ENCODE data around the gene ELOVL1. TPM values are rescaled to one million over a fixed set of nuclear protein-coding genes. Genes with fewer than 3 reads are reported as not detected.
A peak's percentile ranks its signal among the peaks of the same experiment; 100 is the strongest.

ELOVL1 gene
- total and polyA plus RNA-seq, 8 donors, result 64.9 to 144 (median 80.8) TPM

- H3K9me3 ChIP-seq, result no peaks in the 10 kb centered on the region
- DNase-seq (no peak), ATAC-seq (no peak)
- peak overlapping the region in 1 of 2 donors; percentile 81 for H3K27ac ChIP-seq
- peaks cover 16 to 43% of the 10 kb centered on the region in 2 donors for H3K36me3 ChIP-seq
- TF ChIP-seq CTCF (IDR thresholded peaks at IDR 0.05), result no peak
- H3K4me1 ChIP-seq, result peaks cover 14 to 37% of the 10 kb centered on the region in 2 donors
- peak overlapping the region; percentile 78 to 89 for H3K4me3 ChIP-seq
- H3K27me3 ChIP-seq, result no peaks in the 10 kb centered on the region
- intact Hi-C loops (cut with DNase I), result loop anchor here in 1 of 2 donors (10.0 kb wide), 1 partner anchor 154 kb away; no protein-coding TSS in a partner anchor
Measured at GRCh38 chr1:43388613-43389012, 20.8 kb upstream of the ELOVL1 start.

GRCh38 chr1:43387976-43388599 lies 20.3 kb upstream of the ELOVL1 start:
- H3K9me3 ChIP-seq, result no peaks in the 10 kb centered on the region
- TF ChIP-seq CTCF (IDR thresholded peaks at IDR 0.05), result no peak
- peaks cover 14 to 37% of the 10 kb centered on the region in 2 donors for H3K4me1 ChIP-seq
- peak overlapping the region in 1 of 2 donors; percentile 81 for H3K27ac ChIP-seq
- intact Hi-C loops (cut with DNase I), result loop anchor here in 1 of 2 donors (10.0 kb wide), 1 partner anchor 153 kb away; no protein-coding TSS in a partner anchor
- ATAC-seq, result no peak
- H3K4me3 ChIP-seq, result peak overlapping the region; percentile 78 to 89
- H3K36me3 ChIP-seq, result peaks cover 16 to 48% of the 10 kb centered on the region in 2 donors
- no peak for DNase-seq
- H3K27me3 ChIP-seq, result no peaks in the 10 kb centered on the region

GRCh38 chr1:43386676-43387075 lies 18.9 kb upstream of the ELOVL1 start:
- DNase-seq (no peak), ATAC-seq (no peak)
- intact Hi-C loops (cut with DNase I), result loop anchor here in 1 of 2 donors (10.0 kb wide), 1 partner anchor 152 kb away; no protein-coding TSS in a partner anchor
- H3K4me3 ChIP-seq, result no peak overlapping the region
- no peaks in the 10 kb centered on the region for H3K27me3 ChIP-seq
- no peak overlapping the region for H3K27ac ChIP-seq
- H3K9me3 ChIP-seq, result no peaks in the 10 kb centered on the region
- no peak for TF ChIP-seq CTCF (IDR thresholded peaks at IDR 0.05)
- peaks cover 16 to 63% of the 10 kb centered on the region in 2 donors for H3K36me3 ChIP-seq
- H3K4me1 ChIP-seq, result peaks cover 14 to 48% of the 10 kb centered on the region in 2 donors

- Histone ChIP-seq H3K9me3 (no peaks in the 10 kb centered on the region), H3K4me3 (no peak overlapping the region), H3K36me3 (peaks cover 16 to 82% of the 10 kb centered on the region in 2 donors), H3K4me1 (peaks cover 7 to 42% of the 10 kb centered on the region in 2 donors), H3K27me3 (no peaks in the 10 kb centered on the region), H3K27ac (no peak overlapping the region)
- DNase-seq (no peak), ATAC-seq (no peak)
- TF ChIP-seq CTCF (IDR thresholded peaks at IDR 0.05), result no peak
- intact Hi-C loops (cut with DNase I), result loop anchor here in 1 of 2 donors (10.0 kb wide), 1 partner anchor 149 kb away; no protein-coding TSS in a partner anchor
Measured at GRCh38 chr1:43383449-43383848, 15.6 kb upstream of the ELOVL1 start.

- Histone ChIP-seq H3K4me1 (peaks cover 0 to 30% of the 10 kb centered on the region in 2 donors), H3K27ac (peak overlapping the region in 1 of 2 donors; percentile 73), H3K4me3 (no peak overlapping the region), H3K36me3 (peaks cover 16 to 76% of the 10 kb centered on the region in 2 donors), H3K9me3 (no peaks in the 10 kb centered on the region), H3K27me3 (no peaks in the 10 kb centered on the region)
- intact Hi-C loops (cut with DNase I), result loop anchor here in 1 of 2 donors (10.0 kb wide), 1 partner anchor 147 kb away; no protein-coding TSS in a partner anchor
- ATAC-seq, result no peak
- no peak for TF ChIP-seq CTCF (IDR thresholded peaks at IDR 0.05)
- peak in 2 of 4 donors; percentile 29 to 69 for DNase-seq
Measured at GRCh38 chr1:43382027-43382779, 14.4 kb upstream of the ELOVL1 start.
